Fibroblast of lung (primary cell): ENCODE data around the gene PAPPA. TPM values are rescaled to one million over a fixed set of nuclear protein-coding genes. Genes with fewer than 3 reads are reported as not detected.

Experiments used
- DNase-seq, 2 donors: peaks; one replicate each; pipeline versions ENCODE4 v3.0.0 to v3.0.0-alpha.2; 2010; ENCODE audit warnings: low read depth in 2 of 2
- H2AFZ ChIP-seq: 2 replicates; pipeline ENCODE4 v1.5.1; 2012; ENCODE audit warnings: low read length, control low read depth, inconsistent platforms
- H3K27ac ChIP-seq: 2 replicates; pipeline ENCODE4 v1.5.1; 2011; ENCODE audit warnings: low read length, control low read depth; ENCODE audit not compliant: insufficient read depth
- H3K27me3 ChIP-seq: 2 replicates; pipeline ENCODE4 v1.5.1; 2011; ENCODE audit warnings: mild to moderate bottlenecking, low read length; ENCODE audit not compliant: control insufficient read depth, insufficient read depth
- H3K36me3 ChIP-seq: 2 replicates; pipeline ENCODE4 v1.5.1; 2011; ENCODE audit warnings: low read length; ENCODE audit not compliant: control insufficient read depth, insufficient read depth
- H3K4me1 ChIP-seq: 2 replicates; pipeline ENCODE4 v1.5.1; 2011; ENCODE audit warnings: low read length; ENCODE audit not compliant: control insufficient read depth, insufficient read depth; ENCODE audit errors: extremely low read depth
- H3K4me2 ChIP-seq: 2 replicates; pipeline ENCODE4 v1.5.1; 2011; ENCODE audit warnings: low read length, control low read depth; ENCODE audit not compliant: insufficient read depth; ENCODE audit errors: extremely low read depth
- H3K4me3 ChIP-seq, 4 experiments: fragments of 200-600 bp in 1 of 4; sonication (generic) in 1 of 4; replicated peaks in 1 of 4; 2 replicates each; pipeline ENCODE4 v1.5.1; 2011 to 2016; ENCODE audit warnings: low read length in 4 of 4, low read depth in 3 of 4, mild to moderate bottlenecking in 3 of 4, control low read depth in 2 of 4, inconsistent platforms in 1 of 4, mixed read lengths in 1 of 4; ENCODE audit not compliant: insufficient read depth in 1 of 4; ENCODE audit errors: control extremely low read depth in 1 of 4
- H3K79me2 ChIP-seq: 2 replicates; pipeline ENCODE4 v1.5.1; 2012; ENCODE audit warnings: mild to moderate bottlenecking, low read length, inconsistent platforms; ENCODE audit not compliant: control insufficient read depth, insufficient read depth
- H3K9ac ChIP-seq: 2 replicates; pipeline ENCODE4 v1.5.1; 2011; ENCODE audit warnings: mild to moderate bottlenecking, low read length, control low read depth; ENCODE audit not compliant: insufficient read depth
- H3K9me3 ChIP-seq: 2 replicates; pipeline ENCODE4 v1.5.1; 2012; ENCODE audit warnings: low read depth, low read length; ENCODE audit not compliant: control insufficient read depth, insufficient read depth
- H4K20me1 ChIP-seq: 2 replicates; pipeline ENCODE4 v1.5.1; 2011; ENCODE audit warnings: low read length; ENCODE audit not compliant: control insufficient read depth, insufficient read depth; ENCODE audit errors: extremely low read depth
- EZH2 ChIP-seq: IDR thresholded peaks from 2 replicates; pipeline ENCODE4 v1.5.1; 2012; ENCODE audit warnings: low read length, control low read depth, mild to moderate bottlenecking; ENCODE audit errors: missing control alignments
- polyA plus RNA-seq, 2 donors: library from polyadenylated mRNA; depleted of rRNA in 1 of 2; stranded (reverse) in 1 of 2; unstranded in 1 of 2; fragments of >200 nt; gene quantifications; 2 replicates each; pipeline ENCODE4 v1.2.1, GENCODE V29; 2011 to 2012; ENCODE audit warnings: missing spikeins in 1 of 2
- total RNA-seq: library from RNA; depleted of rRNA; stranded (reverse); fragments of >200 nt; gene quantifications from 2 replicates; pipeline ENCODE4 v1.2.1, GENCODE V29; 2014
- TF ChIP-seq, protein P1 (sequence below), 2 donors: IDR thresholded peaks in 1 of 2; conservative IDR thresholded peaks in 1 of 2; 1 replicate in 1 of 2; 2 replicates in 1 of 2; pipeline ENCODE4 v1.5.1; 2011 to 2012; ENCODE audit warnings: low read length in 2 of 2, control low read depth in 1 of 2, inconsistent platforms in 1 of 2, low read depth in 1 of 2, mild to moderate bottlenecking in 1 of 2

The PAPPA gene
- total and polyA plus RNA-seq, 2 donors (not counting 1 experiment from before 2014, with no cell fraction given): 8.8 to 45.7 TPM

DNA sequence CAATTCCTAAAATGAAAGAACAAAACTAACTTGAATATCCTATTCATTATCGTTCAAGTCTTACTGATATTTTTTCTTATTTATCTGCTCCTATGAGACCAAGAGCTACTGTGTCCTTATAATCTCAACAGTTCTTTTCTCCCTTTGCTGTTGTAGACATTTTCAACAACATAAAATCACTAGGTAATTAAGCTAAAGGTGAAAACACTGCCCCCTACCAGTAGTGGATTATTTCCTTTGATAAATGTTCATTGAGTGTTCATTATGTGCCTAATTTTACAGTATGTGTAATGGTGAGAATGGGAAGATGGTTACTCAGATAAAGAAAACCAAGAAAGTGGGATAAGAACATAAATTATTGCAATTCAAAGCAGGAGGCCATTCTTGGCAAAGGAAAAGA, 41.4 kb upstream of the PAPPA start:
- H3K9me3 ChIP-seq: no peaks in the 10 kb centered on the region
- H3K9ac ChIP-seq: no peak overlapping the region
- H3K36me3 ChIP-seq: no peaks in the 10 kb centered on the region
- H2AFZ ChIP-seq: no peak overlapping the region
- peak; percentile 10 to 39 for DNase-seq
- no peaks in the 10 kb centered on the region for H3K27me3 ChIP-seq
- no peaks in the 10 kb centered on the region for H4K20me1 ChIP-seq
- no peaks in the 10 kb centered on the region for H3K4me1 ChIP-seq
- H3K4me2 ChIP-seq: no peak overlapping the region
- H3K27ac ChIP-seq: no peak overlapping the region
- no peak for TF ChIP-seq EZH2
- TF ChIP-seq, protein P1, sequence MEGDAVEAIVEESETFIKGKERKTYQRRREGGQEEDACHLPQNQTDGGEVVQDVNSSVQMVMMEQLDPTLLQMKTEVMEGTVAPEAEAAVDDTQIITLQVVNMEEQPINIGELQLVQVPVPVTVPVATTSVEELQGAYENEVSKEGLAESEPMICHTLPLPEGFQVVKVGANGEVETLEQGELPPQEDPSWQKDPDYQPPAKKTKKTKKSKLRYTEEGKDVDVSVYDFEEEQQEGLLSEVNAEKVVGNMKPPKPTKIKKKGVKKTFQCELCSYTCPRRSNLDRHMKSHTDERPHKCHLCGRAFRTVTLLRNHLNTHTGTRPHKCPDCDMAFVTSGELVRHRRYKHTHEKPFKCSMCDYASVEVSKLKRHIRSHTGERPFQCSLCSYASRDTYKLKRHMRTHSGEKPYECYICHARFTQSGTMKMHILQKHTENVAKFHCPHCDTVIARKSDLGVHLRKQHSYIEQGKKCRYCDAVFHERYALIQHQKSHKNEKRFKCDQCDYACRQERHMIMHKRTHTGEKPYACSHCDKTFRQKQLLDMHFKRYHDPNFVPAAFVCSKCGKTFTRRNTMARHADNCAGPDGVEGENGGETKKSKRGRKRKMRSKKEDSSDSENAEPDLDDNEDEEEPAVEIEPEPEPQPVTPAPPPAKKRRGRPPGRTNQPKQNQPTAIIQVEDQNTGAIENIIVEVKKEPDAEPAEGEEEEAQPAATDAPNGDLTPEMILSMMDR (conservative IDR thresholded peaks at IDR 0.05 in 1 of 2, IDR thresholded peaks at IDR 0.05 in 1 of 2; ENCODE audit: low read depth in 1 of 2, low read length in 2 of 2): peak in 1 of 2 donors; percentile 19
- H3K4me3 ChIP-seq: no peak overlapping the region
- no peaks in the 10 kb centered on the region for H3K79me2 ChIP-seq

DNA sequence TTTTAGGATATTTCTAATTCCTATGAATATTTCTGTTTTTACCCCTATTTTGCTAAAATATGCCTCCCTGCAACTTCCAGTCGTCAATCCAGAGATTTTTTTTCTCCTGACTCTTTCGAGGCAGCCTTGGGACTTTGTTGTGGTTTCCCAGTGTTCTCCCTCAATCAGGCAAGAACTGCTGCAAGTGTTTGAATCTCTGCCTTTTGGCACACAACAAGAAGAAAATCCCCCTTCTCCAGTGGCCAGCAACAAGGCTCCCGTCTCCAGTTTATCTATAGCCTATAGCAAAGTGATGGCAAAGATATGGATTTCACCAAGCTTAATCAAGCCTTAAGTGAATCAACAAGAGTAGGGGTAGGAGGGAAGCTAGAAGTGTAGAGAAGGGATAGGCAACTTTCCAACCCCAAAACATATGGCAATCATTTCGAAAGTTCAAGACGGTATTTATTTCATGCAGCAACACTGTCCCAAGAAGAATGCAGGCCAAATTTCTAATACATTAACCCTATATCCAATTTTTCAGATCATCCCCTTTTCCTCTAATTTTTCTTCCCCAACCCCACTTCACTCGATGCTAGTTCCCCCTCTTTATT, 37.7 kb upstream of the PAPPA start:
- Histone ChIP-seq H3K4me1 (no peaks in the 10 kb centered on the region), H3K9ac (no peak overlapping the region), H3K36me3 (no peaks in the 10 kb centered on the region), H4K20me1 (no peaks in the 10 kb centered on the region), H3K79me2 (no peaks in the 10 kb centered on the region), H3K27me3 (no peaks in the 10 kb centered on the region), H3K9me3 (no peaks in the 10 kb centered on the region), H3K4me3 (peak overlapping the region in 1 of 4 experiments; percentile 19), H2AFZ (peak overlapping the region; percentile 36), H3K4me2 (peak overlapping the region; percentile 48), H3K27ac (no peak overlapping the region)
- TF ChIP-seq EZH2: no peak
- TF ChIP-seq, protein P1 (conservative IDR thresholded peaks at IDR 0.05 in 1 of 2, IDR thresholded peaks at IDR 0.05 in 1 of 2; ENCODE audit: low read depth in 1 of 2, low read length in 2 of 2): no peak
- peak; percentile 70 to 82 for DNase-seq

DNA sequence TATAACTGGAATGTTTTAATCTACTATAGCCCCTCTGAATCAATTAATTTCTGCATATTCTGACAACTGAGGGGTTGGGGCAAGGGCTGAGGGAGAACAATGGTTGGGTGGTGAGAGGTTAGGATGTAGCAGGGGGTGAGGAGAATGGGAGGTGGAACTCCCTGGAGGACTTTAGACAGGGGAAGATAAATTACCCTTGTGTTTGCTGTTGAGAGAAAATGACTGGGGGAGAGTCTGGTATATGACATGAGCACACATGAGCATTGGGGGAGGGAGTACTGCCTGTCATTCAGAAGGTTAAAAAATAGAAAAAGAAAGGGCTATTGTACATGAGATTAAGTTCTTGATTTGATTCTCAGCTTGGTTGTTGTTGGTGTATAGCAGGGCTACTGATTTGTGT, 37.2 kb upstream of the PAPPA start:
- no peak for DNase-seq
- no peaks in the 10 kb centered on the region for H4K20me1 ChIP-seq
- H3K9me3 ChIP-seq: no peaks in the 10 kb centered on the region
- no peak overlapping the region for H3K9ac ChIP-seq
- no peaks in the 10 kb centered on the region for H3K4me1 ChIP-seq
- H3K27me3 ChIP-seq: no peaks in the 10 kb centered on the region
- no peak overlapping the region for H3K4me2 ChIP-seq
- no peaks in the 10 kb centered on the region for H3K36me3 ChIP-seq
- no peak overlapping the region for H2AFZ ChIP-seq
- no peaks in the 10 kb centered on the region for H3K79me2 ChIP-seq
- no peak overlapping the region for H3K4me3 ChIP-seq
- H3K27ac ChIP-seq: no peak overlapping the region
- no peak for TF ChIP-seq EZH2
- TF ChIP-seq, protein P1 (conservative IDR thresholded peaks at IDR 0.05 in 1 of 2, IDR thresholded peaks at IDR 0.05 in 1 of 2; ENCODE audit: low read depth in 1 of 2, low read length in 2 of 2): no peak
